ENCODE measurements around the gene RIPK1.

RIPK1 gene

DNA sequence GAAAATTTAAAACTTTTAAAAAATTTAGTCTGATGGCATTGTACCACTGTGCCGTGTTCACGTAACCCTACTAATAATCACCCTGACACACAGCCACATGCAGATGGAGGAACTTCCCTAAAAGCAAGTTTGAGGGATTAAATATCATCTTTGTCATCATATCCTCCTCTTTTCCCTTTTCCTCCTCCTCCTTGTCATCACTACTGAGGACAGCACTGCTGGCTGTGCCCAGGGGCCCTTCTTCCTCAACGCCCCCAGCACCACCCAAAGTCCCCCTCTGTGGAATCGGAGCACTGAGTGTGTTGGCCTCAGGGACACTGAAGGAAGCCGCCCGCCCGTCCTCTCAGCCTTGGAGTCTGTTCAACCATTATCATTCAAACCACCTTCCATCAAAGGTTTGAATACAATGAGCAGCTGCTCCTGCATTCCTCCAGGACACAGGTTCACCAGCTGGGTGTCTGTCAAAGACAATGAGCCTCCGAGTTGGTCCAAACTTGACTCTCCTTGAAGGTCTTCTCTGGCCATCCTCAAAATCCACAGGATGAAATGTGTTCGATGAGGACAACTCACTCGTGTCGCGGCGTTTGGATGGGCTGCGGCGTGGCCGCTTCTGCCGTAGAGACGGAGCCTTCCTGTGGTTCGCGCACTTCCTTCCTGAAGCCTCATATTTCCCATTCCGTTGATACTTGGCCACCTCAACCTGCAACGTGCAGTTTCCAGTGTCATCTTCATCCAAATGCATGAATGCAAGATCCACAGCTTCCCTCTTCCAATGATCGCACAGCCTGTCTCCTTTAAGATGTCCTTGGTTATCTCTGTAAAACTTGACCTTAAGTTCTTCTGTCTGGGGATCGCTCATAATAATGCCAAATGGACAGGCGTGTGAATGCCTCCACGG lies 45.3 kb upstream of the RIPK1 start:
- peaks cover 53% of the 10 kb centered on the region for H3K4me1 ChIP-seq (ENCODE audit: insufficient read depth, low read length, severe bottlenecking)
- H2AFZ ChIP-seq (ENCODE audit: low read length) = no peak overlapping the region
- H3K4me2 ChIP-seq (ENCODE audit: low read length) = peak overlapping the region; percentile 98
- H3F3A ChIP-seq (ENCODE audit: insufficient read depth, low read length) = peaks cover 19% of the 10 kb centered on the region; the same call in 1 of the 2 replicates
- H4K20me1 ChIP-seq (ENCODE audit: insufficient read depth, low read length) = no peaks in the 10 kb centered on the region
- H3K9me2 ChIP-seq (ENCODE audit: low read depth, low read length) = no peaks in the 10 kb centered on the region
- no peaks in the 10 kb centered on the region for H3K27me3 ChIP-seq (ENCODE audit: insufficient read depth, low read length)
- H3K4me3 ChIP-seq (ENCODE audit: low read depth, low read length, poor library complexity, severe bottlenecking) = peak overlapping the region; percentile 94
- TF ChIP-seq EZH2 (IDR thresholded peaks at IDR 0.05; ENCODE audit: borderline replicate concordance, low read length) = no peak
- TF ChIP-seq, protein P1, sequence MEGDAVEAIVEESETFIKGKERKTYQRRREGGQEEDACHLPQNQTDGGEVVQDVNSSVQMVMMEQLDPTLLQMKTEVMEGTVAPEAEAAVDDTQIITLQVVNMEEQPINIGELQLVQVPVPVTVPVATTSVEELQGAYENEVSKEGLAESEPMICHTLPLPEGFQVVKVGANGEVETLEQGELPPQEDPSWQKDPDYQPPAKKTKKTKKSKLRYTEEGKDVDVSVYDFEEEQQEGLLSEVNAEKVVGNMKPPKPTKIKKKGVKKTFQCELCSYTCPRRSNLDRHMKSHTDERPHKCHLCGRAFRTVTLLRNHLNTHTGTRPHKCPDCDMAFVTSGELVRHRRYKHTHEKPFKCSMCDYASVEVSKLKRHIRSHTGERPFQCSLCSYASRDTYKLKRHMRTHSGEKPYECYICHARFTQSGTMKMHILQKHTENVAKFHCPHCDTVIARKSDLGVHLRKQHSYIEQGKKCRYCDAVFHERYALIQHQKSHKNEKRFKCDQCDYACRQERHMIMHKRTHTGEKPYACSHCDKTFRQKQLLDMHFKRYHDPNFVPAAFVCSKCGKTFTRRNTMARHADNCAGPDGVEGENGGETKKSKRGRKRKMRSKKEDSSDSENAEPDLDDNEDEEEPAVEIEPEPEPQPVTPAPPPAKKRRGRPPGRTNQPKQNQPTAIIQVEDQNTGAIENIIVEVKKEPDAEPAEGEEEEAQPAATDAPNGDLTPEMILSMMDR (IDR thresholded peaks at IDR 0.05; ENCODE audit: low read length) = no peak
- H3K79me2 ChIP-seq (ENCODE audit: insufficient read depth, low read length) = peaks cover 16% of the 10 kb centered on the region
- peak overlapping the region; percentile 96 for H3K27ac ChIP-seq (ENCODE audit: low read depth, low read length, poor library complexity, severe bottlenecking)
- H3K9me3 ChIP-seq (ENCODE audit: low read length) = no peaks in the 10 kb centered on the region
- peak overlapping the region; percentile 89 for H3K9ac ChIP-seq (ENCODE audit: low read length)
- H3K36me3 ChIP-seq (ENCODE audit: insufficient read depth, low read length) = peaks cover 40% of the 10 kb centered on the region

DNA sequence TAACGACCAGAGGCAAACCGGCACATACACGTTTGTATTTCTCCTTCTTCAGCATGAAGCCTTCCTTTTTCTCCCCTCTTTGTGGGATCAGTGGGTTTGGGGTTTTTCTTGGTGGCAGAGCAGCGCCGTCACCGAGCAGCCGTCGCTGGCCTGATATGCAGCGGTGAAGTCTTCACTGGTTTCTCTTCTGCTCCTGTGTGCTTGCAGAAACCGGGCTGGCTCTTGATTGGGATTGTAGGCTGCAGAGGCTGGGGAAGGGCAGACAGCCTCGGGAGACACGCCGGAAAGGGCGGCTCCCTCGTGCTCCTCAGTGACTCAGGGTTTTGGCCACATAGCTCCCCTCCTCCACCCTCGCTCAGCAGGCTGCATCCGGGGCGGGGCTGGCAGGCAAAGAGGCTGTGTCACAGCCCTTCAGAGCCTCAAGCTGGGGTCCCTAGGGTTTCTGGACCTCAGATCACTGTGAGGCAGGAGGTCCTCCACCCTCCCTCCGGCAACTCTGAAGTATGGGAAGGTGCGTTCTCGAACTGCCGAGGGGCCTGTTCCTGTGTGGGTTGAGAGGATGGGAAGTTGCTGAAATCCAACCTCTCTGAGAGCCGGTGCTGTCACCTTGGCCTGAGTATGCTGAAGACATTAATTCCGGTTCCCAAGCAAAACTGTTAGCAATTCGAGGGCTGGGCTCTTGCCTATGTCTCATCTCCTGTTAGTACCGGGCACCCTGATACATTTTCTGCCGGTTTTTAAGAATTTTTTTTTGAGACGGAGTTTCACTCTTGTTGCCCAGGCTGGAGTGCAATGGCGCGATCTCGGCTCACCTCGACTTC lies 44.4 kb upstream of the RIPK1 start:
- peak overlapping the region; percentile 94 for H3K4me3 ChIP-seq (ENCODE audit: low read depth, low read length, poor library complexity, severe bottlenecking)
- H3K79me2 ChIP-seq (ENCODE audit: insufficient read depth, low read length) = peaks cover 16% of the 10 kb centered on the region
- peak overlapping the region; percentile 89 for H3K9ac ChIP-seq (ENCODE audit: low read length)

More for the DNA sequence above, 44.4 kb upstream of the RIPK1 start:
- Histone ChIP-seq H3K9me3 (ENCODE audit: low read length) (no peaks in the 10 kb centered on the region; the same call in 1 of the 2 replicates), H3K27ac (ENCODE audit: low read depth, low read length, poor library complexity, severe bottlenecking) (peak overlapping the region; percentile 96), H3K27me3 (ENCODE audit: insufficient read depth, low read length) (no peaks in the 10 kb centered on the region), H4K20me1 (ENCODE audit: insufficient read depth, low read length) (no peaks in the 10 kb centered on the region), H3F3A (ENCODE audit: insufficient read depth, low read length) (peaks cover 18% of the 10 kb centered on the region; the same call in 1 of the 2 replicates), H3K36me3 (ENCODE audit: insufficient read depth, low read length) (peaks cover 36% of the 10 kb centered on the region), H3K9me2 (ENCODE audit: low read depth, low read length) (no peaks in the 10 kb centered on the region), H3K4me1 (ENCODE audit: insufficient read depth, low read length, severe bottlenecking) (peaks cover 57% of the 10 kb centered on the region), H3K4me2 (ENCODE audit: low read length) (peak overlapping the region; percentile 98), H2AFZ (ENCODE audit: low read length) (no peak overlapping the region)
- TF ChIP-seq, protein P1 (IDR thresholded peaks at IDR 0.05; ENCODE audit: low read length) = no peak
- no peak for TF ChIP-seq EZH2 (IDR thresholded peaks at IDR 0.05; ENCODE audit: borderline replicate concordance, low read length)

Data from OCI-LY1 (cell line).